HG03565 (cell line): Measurements from ENCODE around the gene C1QB.
"Not testable (repeated sequence)": the region's sequence is repeated elsewhere in the genome, so short reads cannot be mapped to it uniquely, and the experiment has no call there.

Experiments
- ATAC-seq: cut with Tn5 transposase; IDR thresholded peaks from one replicate; pipeline ENCODE4 v1.9.1; 2021; ENCODE audit warnings: mild to moderate bottlenecking, moderate library complexity; ENCODE audit not compliant: unreplicated experiment

The C1QB gene

DNA sequence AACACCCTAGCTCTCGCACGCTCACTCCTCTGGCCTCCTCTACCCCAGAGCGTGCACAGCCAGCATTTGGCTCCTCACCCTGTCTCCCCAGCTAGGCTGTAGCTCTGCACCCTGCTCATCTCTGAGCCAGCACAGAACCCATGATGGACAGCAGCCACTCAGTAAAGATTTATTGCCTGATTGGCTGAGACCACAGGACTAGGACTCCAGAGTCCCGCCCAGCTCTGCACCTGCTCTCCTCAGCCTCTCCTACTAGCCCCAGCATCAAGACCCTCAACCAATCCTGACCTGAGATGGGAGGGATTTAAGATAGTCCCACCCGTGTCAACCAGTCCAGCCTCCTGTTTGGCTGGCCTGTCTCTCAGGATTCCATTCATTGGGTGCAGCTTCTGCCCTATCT lies 9.3 kb downstream of the C1QB start:
- ATAC-seq = no peak

DNA sequence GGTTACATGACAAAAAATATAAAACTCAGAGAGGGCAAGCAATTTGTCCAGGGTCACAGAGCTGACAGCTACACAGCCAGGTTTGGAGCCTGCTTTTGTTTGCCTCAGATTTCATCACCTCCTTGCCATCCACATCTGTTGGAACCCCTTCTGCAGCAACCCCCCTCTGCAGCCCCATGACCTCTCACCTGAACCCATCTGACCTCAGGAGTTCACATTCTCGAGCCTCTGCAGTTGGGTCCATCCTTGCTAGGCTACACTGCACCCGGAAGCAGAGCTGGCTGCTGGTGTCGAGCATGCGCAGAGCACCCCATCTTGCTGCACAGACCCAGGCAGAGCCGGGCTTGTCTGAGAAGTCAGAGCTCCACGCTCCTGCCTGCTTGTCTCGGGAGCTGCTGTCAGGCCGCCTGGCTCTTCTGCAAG lies 10.0 kb downstream of the C1QB start:
- no peak for ATAC-seq

DNA sequence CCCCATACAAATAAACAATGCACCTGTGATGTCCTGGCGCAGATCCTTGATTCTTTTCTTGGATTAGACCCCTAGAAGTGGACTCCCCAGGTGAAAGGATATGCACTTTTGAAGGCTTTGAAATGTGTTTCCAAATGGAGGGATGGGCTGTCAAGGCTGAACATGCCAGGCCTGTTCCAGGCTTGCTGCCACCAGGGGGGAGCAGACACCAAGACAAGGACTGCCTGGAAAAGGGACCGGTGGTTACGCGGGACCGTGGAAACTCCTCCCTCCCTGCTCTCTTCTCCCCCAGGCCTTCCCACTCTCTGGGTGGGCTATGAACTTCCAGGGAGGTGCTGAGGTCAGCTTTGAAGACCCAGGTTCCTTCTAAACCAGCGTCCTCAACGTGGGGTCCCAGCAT lies 12.7 kb downstream of the C1QB start:
- no peak for ATAC-seq

DNA sequence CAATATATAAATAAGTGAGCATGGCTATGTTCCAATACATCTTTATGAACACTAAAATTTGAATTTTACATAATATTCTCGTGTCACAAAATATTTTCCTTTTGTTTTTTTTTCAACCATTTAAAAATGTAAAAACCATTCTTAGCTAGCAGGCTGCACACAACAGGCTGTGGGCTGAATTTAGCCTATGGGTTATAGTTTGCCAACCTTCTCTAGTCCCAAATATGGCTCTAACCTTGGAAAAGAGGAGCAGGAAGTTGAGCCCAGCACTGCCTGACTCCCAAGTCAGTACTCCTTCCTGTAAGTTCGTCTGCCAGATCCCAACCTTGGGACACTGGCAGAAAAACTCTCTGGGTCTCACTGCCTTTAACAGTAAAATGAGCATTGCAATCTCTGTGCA lies 13.4 kb downstream of the C1QB start:
- ATAC-seq = no peak

DNA sequence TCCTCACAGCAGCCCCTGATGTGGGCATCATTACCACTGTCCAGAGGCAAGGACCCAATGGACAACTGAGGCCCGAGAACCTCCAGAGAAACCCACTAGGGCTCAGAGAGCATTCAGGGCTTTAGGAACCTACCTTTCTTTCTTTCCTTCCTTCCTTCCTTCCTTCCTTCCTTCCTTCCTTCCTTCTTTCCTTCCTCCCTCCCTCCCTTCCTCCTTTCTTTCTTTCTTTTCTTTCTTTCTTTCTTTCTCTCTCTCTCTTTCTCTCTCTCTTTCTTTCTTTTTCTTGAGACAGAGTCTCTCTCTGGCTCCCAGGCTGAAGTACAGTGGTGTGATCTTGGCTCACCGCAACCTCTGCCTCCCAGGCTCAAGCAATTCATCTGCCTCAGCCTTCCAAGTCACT lies 15.8 kb downstream of the C1QB start:
- not testable (repeated sequence) for ATAC-seq

DNA sequence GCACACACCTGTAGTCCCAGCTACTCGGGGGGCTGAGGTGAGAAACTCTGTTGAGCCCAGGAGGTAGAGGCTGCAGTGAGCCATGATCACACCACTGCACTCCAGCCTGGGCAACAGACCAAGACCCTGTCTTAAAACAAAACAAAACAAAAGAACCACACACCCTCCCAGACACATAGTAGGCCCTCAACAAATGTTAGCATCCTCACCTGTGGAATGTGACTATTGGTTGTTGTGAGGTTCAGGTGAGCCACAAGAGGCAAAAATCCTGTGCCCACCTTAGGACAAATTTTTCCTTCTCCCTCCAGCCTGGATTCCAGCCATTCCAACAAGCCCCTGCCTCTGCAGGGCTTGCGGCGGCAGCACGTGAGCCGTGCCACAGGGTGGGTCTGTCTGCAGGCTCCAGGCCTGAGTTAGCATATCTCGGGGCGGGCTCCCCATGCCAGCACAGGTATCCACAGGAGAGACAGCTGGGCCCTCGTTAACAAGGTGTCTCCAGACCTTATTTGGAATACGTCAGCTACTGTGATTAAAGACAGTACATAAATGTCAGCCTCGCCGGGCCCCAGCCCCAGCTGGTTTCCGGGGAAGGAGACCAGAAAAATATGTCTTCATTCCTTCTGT lies 17.4 kb downstream of the C1QB start:
- ATAC-seq = no peak

DNA sequence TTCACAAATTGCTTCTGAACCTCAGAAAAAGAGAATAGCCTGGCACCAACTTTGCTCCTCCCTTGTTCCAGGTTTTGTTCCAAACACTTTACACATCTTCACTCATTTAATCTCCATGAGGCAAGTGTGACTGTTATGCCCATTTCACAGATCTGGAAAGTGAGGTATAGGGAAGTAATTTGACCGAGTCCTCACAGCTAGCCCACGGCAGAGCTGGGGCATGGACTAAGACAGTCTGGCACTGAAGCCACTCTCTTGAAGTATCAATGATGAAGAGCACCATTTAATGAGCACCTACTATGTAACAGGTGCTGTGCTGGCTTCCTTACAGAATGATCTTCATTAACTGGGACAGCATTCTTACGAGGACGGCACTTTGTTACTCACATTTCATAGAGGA lies 19.0 kb downstream of the C1QB start:
- ATAC-seq = no peak

DNA sequence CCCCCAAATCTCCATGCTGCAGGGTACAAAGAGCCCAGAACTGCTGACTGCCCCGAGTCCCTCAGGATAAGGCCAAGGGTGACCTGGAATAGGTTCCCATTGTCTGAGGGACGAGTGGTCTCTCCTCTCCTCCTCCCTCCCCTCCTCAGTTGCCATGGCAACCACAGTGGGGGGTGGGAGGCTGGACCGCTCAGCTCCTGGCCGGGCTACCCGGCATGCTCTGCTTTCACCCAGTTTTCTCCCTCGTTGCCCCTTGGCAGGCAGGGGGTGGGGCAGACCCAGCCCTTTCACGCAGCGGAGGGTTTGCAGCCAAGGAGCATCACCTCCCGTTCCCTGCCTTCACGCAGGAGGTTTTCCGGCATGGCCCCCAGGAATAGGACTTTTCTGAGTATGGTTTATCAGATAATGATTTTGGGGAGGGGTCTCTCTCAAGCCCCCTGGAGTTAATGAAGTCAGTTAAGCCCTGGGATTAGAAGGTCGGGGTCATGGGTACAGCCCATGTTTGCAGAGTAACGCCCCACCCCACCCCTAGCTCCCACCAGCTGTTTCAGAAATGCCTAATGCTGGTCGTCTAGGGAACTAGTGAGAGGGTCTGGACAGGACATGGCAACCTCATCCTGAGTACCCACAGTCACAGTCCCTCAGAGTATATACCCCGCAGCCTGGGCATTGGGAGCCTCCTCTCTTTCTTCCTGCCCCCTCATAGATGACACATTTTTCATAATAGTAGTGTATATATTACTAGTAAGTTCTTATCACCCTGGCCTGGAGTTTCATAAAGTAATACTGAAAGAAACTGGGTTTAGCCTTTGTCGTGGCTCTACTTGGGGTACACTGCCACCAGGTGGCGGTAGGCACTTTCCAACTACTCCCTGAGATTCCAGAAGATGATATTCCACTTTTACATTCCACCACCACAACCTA lies 20.7 kb downstream of the C1QB start:
- ATAC-seq = no peak

DNA sequence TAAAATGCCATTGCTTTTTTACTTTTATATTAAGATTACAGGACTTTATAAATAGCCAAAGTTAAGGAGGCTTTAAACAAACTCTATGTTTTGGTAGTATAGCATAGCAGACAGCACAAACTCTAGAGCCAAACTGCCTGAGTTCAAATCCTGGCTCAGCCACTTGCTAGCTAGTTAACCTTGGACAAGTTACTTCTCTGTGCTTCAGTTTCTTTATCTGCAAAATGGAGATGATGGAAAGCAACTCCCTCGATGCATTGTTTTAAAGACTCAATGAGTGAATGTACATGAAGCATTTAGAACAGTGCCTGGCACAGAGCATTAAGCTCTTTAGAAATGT lies 21.3 kb downstream of the C1QB start:
- no peak for ATAC-seq

DNA sequence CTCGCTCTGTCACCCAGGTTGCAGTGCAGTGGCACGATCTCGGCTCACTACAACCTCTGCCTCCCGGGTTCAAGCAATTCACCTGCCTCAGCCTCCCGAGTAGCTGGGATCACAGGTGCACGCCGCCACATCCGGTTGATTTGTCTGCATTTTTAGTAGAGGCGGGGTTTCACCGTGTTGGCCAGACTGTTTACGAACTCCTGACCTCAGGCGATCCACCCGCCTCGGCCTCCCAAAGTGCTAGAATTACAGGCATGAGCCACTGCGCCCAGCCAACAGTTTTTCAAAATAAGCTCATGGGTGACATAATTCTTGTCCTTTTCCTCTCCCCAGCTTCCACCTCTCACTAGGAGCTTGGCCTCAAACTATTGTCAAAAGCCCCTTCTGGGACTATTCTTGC lies 23.1 kb downstream of the C1QB start:
- not testable (repeated sequence) for ATAC-seq

DNA sequence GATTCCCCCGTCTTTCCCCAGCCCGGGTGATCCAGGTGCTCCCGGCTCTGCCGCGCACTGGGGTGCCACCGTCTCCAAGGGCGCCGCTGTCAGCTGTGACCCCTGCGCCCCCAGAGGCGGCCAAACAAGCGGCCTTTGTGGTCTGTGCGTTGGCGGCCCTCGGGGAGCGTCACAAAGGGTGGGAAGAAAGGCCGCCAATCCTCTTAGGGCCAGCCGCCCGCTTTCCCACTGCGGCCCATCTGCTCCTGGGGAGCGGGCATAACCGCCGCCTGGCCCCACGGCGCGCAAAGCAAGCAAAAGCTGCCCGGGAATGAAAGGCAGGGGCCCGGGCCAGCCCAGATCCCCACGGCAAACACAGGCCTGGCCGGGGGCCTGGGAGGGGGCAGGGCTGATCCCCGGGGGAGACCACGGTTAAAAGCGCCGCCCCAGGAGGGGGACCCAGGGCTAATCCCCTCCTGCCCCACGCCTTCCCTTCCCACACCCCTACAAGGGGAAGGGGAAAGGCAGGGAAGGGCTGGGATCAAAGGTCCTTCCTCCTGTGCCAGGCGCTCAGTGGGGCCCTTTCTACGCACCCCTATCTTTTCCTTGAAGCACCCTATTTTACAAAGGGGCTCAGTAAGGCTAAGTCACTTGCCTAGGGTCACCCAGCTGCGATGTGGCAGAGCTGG lies 24.0 kb downstream of the C1QB start:
- ATAC-seq = no peak

DNA sequence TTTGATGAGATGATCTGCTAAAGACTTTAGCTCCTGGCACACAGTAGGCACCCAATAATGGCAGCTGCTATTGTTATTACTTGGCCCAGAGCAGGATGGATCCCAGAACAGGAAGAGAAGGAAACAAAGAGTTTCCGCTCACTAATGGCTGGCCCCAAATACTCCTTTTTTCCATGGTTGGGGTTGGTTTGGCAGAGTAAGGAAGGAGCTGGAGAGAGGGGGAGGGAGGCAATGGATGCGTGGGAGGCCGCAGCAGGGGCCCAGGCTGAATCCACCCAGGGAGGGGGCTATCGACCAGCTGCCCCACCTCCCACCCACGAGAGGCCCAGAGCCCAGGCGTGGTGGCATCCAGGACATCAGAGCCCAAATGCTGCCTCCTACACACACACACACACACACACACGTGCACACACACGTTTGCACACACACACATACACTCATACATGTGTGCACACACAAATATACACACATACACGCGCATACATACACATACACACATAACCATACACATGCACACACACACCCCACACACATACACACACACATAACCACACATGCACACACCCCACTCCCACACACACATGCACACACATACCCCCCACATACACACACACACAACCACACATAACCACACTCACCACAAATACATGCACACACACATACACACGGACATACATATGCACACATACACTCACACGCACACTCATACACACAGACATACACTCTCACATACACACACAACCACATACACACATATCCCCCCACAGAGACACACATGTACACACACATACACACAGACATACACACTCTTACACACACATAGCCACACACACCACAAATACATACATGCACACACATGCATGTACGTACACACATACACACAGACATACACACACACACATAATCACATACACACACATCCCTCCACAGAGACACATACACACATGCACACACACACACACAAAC lies 25.2 kb downstream of the C1QB start:
- no peak for ATAC-seq

DNA sequence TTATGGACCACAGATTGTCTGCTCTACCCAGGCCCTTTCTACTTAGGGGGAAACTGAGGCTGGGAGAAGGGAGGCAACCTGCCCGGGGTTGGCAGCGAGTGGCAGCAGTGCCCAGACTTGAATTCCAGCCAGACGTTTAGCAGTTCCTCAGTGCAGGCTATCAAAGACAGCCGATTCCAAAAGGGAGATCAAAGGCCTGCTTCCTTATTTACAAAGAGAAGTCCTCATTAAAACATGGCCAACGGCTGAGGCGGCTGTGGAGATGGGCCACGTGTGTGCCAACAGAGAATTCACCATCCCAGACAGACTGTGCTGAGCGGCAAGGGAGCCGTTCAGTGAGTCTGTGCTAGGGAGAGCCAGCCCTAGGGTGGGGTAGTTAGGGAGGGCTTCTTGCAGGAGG lies 27.7 kb downstream of the C1QB start:
- ATAC-seq = no peak

DNA sequence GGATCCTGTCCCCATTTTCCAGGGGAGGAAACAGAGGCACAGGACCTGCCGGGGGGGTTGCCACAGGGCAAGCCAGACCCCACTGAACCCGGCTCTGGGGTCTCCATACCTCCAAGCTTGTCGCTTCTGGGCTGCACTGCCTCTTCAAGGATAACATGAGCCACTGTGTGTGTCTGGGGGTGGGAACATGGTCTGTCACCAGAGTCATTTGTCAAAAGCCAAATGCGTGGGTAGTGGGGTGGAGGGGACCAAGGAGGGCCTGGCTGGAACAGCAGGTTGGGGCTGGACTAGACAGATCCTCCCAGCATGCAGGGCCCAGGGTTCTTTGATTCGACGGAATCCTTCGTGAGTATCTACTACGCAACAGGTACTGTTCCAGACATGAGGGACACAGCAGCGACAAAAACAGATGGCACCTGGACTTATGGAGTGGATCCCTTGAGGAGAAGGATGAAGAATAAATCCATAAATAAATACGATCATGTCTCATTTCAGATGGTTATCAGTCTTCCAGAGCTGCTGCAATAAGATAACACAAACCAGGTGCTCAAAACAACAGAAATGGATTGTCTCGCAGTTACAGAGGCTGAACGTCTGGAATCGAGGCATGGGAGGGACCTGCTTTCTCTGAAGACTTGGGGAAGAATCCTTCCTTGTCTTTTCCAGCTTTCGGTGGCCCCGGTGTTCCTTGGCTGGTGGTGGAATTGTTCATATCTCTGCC lies 28.7 kb downstream of the C1QB start:
- ATAC-seq = no peak

DNA sequence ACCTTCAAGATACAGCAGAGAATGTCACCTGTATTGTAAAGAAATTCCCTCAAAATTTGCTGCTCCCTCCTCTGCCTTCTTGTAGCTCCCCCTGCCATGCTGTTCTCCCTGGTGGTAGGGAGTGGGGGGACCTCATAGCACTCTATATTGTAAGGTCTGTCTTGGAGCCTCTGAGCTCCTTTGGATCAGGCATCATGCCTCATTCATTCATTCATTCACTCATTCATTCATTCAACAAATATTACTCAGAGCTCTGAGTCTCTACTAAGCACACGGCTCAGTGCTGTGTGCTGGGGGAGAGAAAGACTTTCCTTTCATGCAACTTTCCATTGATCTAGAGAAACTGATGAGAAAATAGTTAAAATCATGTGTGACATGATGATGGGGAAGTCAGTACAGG lies 30.5 kb downstream of the C1QB start:
- no peak for ATAC-seq

DNA sequence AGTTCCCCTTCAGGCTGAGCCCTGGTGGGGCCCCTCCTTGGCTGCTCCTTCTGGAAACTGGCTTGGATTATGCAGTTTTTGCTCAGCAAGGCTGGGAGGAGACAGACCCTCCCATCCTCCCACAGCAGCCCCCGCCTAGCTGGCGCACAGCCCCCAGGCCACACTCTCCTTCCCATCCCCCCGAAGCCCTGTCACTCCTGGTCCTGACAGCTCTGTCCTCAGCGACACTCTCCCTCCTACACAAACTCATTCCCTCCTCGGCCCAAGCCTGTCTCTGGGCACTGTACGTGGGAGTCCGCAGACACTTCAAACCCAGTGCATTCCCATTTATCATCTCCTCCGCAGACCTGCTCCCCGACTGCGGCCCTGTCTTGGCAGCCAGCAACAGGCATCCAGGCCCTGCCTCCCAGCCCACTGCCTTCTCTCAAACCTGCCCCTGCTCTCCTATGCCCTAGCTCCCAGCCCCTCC lies 32.6 kb downstream of the C1QB start:
- no peak for ATAC-seq

DNA sequence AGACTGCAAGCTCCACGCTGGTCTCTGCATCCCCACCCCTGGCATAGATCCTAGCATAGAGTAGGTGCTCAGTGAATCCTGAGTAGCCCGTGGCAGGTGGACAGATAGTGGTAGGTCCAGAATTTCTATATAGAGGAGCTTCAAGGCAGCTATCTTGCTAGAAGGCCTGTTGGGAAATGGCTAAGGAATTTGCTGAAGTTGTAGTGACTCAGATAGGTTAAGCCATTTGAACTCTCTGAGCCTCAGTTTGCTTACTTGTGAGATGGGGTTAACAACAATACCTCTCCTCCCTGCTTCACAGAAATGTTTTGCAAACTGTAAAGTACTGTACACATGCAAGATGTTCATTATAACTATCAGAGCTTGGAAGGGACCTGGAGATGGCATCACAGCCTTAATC lies 34.2 kb downstream of the C1QB start:
- ATAC-seq = no peak

DNA sequence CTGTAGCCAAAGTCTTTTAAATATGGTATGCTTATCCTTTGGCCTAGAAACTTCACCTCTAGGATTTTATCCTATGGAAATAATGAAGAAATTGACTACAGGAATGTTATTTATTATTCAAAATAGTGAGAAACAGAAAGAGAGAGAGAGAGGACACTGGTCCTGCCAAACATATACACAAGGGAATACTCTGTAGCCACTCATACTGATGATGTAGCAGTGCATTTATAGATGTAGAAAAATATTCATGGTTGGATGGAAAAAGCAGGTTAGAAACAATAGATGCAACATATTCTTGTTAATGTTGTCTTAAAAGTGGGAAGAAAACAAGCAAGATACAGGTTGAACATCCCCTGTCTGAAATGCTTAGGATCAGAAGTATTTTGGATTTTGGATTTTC lies 35.4 kb downstream of the C1QB start:
- no peak for ATAC-seq

DNA sequence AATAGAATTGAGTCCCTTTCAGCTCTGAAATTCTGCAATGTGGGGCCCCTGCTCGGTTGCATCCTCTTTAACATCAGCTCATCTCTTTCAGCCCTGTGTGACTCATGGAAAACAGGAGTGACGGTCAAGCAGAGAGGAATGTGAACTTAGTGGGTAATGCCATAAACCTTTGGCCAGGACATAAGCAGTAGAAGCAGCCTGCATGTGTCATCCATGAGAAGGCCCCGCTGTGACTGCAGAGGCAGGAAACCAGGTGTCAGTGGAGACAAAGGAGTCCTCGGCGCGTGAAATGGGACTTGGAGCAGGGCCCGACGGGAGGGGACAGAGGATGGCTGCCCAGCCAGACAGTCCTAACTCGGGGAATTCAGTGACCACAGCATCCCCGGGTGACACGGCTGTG lies 36.5 kb downstream of the C1QB start:
- no peak for ATAC-seq
